ENCODE data around the gene RPS5.
A peak's percentile ranks its signal among the peaks of the same experiment; 100 is the strongest.
"Not testable (repeated sequence)": the region's sequence is repeated elsewhere in the genome, so short reads cannot be mapped to it uniquely, and the experiment has no call there.

The RPS5 gene

GRCh38 chr19:58386576-58387337 is at the start of gene RPS5:
Gene RPS5, plus strand, starts transcription at chr19:58387269. Its CDS starts 869 bp downstream, at chr19:58388138.
- Histone ChIP-seq H3K27me3 (ENCODE audit: insufficient read depth, low read depth, severe bottlenecking) (no peaks in the 10 kb centered on the region), H3K27ac (peak within 1 kb of the TSS; percentile 98)
- TF ChIP-seq, protein P1, sequence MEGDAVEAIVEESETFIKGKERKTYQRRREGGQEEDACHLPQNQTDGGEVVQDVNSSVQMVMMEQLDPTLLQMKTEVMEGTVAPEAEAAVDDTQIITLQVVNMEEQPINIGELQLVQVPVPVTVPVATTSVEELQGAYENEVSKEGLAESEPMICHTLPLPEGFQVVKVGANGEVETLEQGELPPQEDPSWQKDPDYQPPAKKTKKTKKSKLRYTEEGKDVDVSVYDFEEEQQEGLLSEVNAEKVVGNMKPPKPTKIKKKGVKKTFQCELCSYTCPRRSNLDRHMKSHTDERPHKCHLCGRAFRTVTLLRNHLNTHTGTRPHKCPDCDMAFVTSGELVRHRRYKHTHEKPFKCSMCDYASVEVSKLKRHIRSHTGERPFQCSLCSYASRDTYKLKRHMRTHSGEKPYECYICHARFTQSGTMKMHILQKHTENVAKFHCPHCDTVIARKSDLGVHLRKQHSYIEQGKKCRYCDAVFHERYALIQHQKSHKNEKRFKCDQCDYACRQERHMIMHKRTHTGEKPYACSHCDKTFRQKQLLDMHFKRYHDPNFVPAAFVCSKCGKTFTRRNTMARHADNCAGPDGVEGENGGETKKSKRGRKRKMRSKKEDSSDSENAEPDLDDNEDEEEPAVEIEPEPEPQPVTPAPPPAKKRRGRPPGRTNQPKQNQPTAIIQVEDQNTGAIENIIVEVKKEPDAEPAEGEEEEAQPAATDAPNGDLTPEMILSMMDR (IDR thresholded peaks at IDR 0.05; ENCODE audit: low read depth, low read length) = no peak

GRCh38 chr19:58338336-58338735 is 48.7 kb upstream of the RPS5 start:
- TF ChIP-seq, protein P1 (IDR thresholded peaks at IDR 0.05; ENCODE audit: low read depth, low read length) = no peak
- Histone ChIP-seq H3K9me3 (ENCODE audit: severe bottlenecking) (no peaks in the 10 kb centered on the region), H3K36me3 (peaks cover 27% of the 10 kb centered on the region), H3K4me3 (ENCODE audit: low read depth, low read length) (no peak overlapping the region), H3K27ac (no peak overlapping the region), H3K27me3 (ENCODE audit: insufficient read depth, low read depth, severe bottlenecking) (no peaks in the 10 kb centered on the region)
- no peak for DNase-seq

More at GRCh38 chr19:58386576-58387337, at the start of gene RPS5:
- peak within 1 kb of the TSS; percentile 98 for H3K4me3 ChIP-seq (ENCODE audit: low read depth, low read length)
- peak; percentile 96 for DNase-seq
- no peaks in the 10 kb centered on the region for H3K9me3 ChIP-seq (ENCODE audit: severe bottlenecking)
- H3K36me3 ChIP-seq = peaks cover 36% of the 10 kb centered on the region

DNA sequence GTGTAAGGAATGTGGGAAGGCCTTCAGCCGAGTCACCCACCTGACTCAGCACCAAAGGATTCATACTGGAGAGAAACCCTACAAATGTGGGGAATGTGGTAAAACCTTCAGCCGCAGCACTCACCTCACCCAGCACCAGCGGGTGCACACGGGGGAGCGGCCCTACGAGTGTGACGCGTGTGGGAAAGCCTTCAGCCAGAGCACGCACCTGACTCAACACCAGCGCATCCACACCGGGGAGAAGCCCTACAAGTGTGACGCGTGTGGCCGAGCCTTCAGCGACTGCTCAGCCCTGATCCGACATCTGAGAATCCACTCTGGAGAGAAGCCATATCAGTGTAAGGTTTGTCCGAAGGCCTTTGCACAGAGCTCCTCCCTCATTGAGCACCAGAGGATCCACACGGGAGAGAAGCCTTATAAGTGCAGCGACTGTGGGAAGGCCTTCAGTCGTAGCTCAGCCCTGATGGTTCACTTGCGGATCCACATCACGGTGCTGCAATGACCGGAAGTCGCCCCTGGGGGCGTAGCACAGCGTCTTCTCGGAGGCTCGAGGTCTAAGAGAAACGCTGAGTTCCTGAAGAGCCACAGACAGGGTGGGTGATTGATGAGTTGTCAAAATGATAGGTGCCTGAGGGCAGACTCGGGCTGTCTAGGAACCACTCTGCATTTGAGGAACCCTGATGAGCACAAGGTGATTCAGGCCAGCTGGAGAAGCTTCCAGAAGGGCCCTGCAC is 48.1 kb upstream of the RPS5 start:
- TF ChIP-seq, protein P1 (IDR thresholded peaks at IDR 0.05; ENCODE audit: low read depth, low read length) = peak; percentile 44
- Histone ChIP-seq H3K9me3 (ENCODE audit: severe bottlenecking) (no peaks in the 10 kb centered on the region), H3K27ac (no peak overlapping the region), H3K27me3 (ENCODE audit: insufficient read depth, low read depth, severe bottlenecking) (no peaks in the 10 kb centered on the region), H3K4me3 (ENCODE audit: low read depth, low read length) (no peak overlapping the region), H3K36me3 (peaks cover 27% of the 10 kb centered on the region)
- DNase-seq = peak; percentile 44

DNA sequence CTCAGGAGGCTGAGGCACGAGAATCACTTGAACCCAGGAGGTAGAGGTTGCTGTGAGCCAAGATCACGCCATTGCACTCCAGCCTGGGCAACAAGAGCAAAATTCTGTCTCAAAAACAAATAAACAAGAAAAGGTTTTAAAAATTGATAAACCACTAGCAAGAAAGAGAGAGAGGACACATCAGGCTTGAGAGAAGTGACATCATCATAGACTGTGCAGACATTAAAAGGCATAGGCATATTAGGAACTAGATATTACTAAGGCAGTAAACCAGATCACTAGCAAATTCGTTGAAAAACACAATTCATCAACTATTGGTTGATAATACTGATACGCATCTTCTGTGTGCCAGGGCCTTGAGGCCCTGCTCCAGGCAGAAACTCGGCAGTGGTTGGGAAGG is 41.5 kb upstream of the RPS5 start:
- no peak overlapping the region for H3K27ac ChIP-seq
- TF ChIP-seq, protein P1 (IDR thresholded peaks at IDR 0.05; ENCODE audit: low read depth, low read length) = no peak

GRCh38 chr19:58346961-58347929 is 39.8 kb upstream of the RPS5 start:
- peak overlapping the region; percentile 79 for H3K4me3 ChIP-seq (ENCODE audit: low read depth, low read length)
- TF ChIP-seq, protein P1 (IDR thresholded peaks at IDR 0.05; ENCODE audit: low read depth, low read length) = no peak
- no peaks in the 10 kb centered on the region; the same call in none of the 2 replicates for H3K36me3 ChIP-seq
- H3K27ac ChIP-seq = peak overlapping the region; percentile 61
- H3K9me3 ChIP-seq (ENCODE audit: severe bottlenecking) = no peaks in the 10 kb centered on the region
- DNase-seq = peak; percentile 75
- no peaks in the 10 kb centered on the region for H3K27me3 ChIP-seq (ENCODE audit: insufficient read depth, low read depth, severe bottlenecking)

More for the DNA sequence above, 41.5 kb upstream of the RPS5 start:
- no peak for DNase-seq
- H3K4me3 ChIP-seq (ENCODE audit: low read depth, low read length) = no peak overlapping the region
- no peaks in the 10 kb centered on the region for H3K9me3 ChIP-seq (ENCODE audit: severe bottlenecking)
- no peaks in the 10 kb centered on the region for H3K27me3 ChIP-seq (ENCODE audit: insufficient read depth, low read depth, severe bottlenecking)
- H3K36me3 ChIP-seq = 0 out of 2 replicates have a peak, but pooled peaks cover 5% of the 10 kb centered on the region

DNA sequence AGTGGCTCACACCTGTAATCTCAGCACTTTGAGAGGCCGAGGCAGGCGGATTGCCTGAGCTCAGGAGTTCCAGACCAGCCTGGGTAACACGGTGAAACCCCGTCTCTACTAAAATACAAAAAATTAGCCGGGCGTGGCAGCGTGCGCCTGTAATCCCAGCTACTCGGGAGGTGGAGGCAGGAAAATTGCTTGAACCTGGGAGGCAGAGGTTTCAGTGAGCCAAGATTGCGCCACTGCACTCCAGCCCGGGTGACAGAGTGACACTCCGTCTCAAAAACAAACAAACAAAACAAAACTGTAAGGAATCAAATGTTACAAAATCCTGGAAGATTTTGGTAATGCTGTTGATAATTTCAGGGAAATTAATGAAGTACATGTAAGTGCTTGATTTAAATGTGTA is 39.0 kb upstream of the RPS5 start:
- not testable (repeated sequence) for H3K27me3 ChIP-seq (ENCODE audit: insufficient read depth, low read depth, severe bottlenecking); H3K36me3 ChIP-seq; H3K9me3 ChIP-seq (ENCODE audit: severe bottlenecking); DNase-seq
- peak overlapping the region; percentile 61 for H3K27ac ChIP-seq
- peak overlapping the region; percentile 79 for H3K4me3 ChIP-seq (ENCODE audit: low read depth, low read length)
